DMS53 treated with DMSO at 0.1 percent for 48 hours (cell line): ENCODE data around the gene FAM13A.

Source experiments
- DNase-seq: peaks from one replicate; lab custom pipeline; 2025; ENCODE audit not compliant: unreplicated experiment; lab: John Stamatoyannopoulos, UW

Gene FAM13A

GRCh38 chr4:88817740-88818139 is 239.2 kb downstream of the FAM13A start:
- DNase-seq: no peak

DNA sequence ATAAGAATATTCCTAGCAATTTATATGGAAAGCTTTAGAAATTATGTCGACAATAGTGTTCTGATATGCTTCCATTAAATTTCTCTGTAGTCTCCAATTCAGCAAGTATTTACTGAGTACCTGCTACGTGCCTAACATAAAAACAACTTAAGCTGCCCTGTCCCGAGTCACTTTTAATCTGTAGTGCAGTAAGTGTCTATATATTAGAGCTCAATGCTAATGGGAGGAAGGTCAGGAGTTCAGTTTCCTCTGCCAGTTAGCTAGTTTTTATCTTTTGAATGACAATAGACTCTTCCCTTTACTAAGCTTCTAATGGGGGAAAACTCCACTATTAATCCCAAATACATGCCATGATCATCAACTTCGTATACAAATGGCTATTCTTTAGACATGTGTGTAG is 240.6 kb downstream of the FAM13A start:
- no peak for DNase-seq

DNA sequence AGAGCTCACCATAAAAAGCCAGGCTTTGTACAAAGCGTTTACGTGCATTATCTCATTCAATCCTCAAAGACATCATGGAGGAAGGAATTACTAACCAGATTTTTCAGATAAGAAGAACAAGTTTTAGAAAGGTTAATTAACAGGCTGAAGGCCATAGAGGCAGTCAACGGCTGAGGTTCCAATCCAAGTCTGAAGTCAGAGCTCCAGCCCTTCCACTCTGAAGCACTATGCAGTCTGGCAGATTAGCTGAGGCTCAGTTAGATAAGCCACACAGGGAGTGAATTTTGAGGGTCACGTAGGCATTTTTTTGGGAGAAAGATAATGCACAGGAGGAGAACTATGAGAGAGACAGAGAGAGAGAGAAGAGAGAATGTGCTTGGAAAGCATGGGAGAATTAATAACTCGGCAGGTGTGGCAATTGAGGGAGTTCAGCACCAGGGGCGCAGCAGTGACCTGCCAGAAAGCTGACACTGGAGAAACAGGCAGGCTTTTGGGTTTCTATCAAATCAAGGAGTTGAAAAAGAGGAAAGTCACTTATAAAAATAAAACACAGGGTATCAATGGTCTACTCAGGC is 242.9 kb downstream of the FAM13A start:
- DNase-seq: no peak

DNA sequence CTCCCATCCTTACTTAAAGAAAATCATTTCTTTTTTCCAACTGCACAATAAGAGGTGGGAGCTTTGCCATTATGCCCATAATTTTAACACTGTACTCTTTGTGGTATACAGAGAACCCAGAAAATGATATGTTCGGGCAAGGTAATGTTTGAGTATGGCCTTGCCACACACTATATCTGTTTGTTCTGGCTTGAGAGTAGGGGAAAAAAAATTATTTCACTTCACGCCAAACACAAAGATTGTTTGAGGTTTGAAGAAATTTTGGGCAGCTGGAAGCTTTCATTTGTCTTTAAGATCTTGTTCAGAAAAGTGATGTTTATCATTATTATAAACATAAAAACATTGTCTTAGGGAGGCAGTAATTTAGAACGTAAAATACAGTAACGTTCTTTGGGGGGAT is 244.0 kb downstream of the FAM13A start:
- no peak for DNase-seq

DNA sequence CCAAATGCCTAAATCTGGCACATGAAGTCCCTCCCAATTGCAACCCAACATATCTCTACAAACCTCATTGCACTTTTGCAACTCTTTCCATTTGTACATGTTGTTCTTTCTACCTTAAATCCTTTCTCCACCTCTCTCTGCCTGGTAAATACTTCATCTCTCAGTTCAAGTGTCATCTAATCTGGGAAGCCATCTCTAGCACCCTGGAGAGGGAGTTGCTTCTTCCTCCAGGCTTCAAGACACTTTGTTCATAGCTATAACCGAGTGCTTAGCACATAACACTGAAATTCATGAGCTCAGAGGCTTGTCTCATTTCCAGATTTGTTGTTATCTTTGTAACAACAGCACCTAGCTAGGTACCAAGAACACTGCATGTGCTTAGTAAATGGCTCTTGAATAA is 244.6 kb downstream of the FAM13A start:
- no peak for DNase-seq

DNA sequence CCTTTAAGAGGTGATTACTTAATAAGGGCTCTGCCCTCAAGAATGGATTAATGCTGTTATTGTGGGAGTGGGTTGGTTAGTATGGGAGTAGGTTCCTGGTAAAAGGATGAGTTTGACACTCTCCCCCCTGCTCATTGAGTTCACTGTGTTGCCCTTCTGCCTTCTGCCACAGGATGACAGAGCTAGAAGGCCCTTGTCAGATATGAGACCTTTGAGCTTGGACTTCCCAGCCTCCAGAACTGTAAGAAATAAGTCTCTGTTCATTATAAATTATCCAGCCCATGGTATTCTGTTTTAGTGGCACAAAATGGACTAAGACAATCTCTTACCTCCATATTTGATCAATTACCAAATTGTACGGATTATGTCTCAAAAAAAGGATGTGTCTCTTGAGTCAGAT is 245.1 kb downstream of the FAM13A start:
- no peak for DNase-seq

DNA sequence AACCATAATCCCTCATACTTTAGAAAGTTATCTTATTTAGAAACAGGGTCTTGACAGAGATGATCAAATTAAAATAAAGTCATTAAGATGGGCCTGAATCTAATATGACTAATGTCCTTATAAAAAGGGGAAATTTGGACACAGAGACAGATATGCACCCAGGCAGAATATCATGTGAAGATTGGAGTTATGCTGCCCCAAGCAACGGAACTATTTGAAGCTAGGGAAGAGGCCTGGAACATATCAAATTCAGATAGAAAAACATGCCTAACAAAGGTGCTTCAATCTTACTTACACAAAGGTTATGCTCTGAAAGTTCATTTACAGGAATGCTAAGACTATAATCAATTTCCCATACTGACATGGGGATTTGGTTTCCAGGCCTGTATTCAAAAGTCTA is 246.7 kb downstream of the FAM13A start:
- no peak for DNase-seq

- DNase-seq: no peak
Measured at GRCh38 chr4:88809576-88810219, 247.3 kb downstream of the FAM13A start.

DNA sequence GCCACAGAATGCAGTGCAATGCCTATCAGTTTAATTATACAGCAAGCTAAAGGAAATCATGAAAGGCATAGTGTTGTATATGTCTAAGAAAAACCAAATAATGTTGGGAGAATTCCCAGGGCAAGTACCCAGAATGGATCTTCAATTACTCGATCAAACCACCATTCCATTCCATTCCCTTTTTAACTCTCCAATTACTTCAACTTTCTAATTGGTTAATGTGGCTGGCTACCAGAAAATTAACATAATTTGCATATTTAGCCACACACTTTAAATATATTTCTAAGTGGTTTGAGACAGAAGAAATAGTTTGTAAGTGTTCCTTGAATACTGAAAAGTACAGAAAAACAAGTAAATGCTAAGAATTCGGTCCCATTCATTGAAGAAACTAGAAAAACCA is 247.9 kb downstream of the FAM13A start:
- DNase-seq: no peak

DNA sequence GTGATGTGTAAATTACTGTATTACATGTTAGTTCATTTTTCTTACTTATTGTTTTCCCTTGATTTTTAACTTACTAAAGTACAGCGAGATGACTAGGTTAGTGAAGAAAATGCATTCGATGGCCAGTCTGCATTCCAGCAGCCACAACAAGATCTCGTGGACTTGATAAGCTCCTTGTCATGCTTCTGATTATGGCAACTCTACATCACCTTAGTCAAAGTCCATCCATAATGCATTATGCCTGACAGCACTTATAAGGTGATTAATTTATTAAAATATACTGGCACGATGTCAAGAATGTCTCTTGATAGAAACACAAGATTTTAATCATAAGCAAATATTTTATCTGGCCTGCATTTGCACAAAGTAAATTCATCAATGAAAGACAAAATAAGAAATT is 249.5 kb downstream of the FAM13A start:
- DNase-seq: no peak

- no peak for DNase-seq
Measured at GRCh38 chr4:88804234-88804633, 252.8 kb downstream of the FAM13A start.

DNA sequence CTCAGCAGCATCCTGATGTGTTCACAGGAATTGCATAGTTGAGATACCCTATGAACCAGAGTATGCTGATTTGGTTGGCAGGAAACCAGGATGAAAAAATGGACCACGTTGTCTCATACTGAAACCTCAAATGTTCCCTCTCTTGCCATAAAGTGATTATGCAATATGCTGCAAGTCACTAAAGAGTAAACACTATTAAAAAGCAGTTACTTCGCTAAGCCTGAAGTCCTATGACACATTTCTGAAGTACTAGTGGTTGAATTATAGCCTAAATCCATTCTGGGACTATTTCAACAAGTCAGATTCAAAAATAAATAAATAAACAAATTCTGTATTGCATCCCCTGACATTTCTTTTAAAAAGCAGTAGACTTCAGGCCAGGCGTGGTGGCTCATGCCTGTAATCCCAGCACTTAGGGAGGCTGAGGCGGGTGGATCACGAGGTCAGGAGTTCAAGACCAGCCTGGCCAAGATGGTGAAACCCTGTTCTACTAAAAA is 253.3 kb downstream of the FAM13A start:
- DNase-seq: no peak

- DNase-seq: no peak
Measured at GRCh38 chr4:88802585-88803286, 254.2 kb downstream of the FAM13A start.

DNA sequence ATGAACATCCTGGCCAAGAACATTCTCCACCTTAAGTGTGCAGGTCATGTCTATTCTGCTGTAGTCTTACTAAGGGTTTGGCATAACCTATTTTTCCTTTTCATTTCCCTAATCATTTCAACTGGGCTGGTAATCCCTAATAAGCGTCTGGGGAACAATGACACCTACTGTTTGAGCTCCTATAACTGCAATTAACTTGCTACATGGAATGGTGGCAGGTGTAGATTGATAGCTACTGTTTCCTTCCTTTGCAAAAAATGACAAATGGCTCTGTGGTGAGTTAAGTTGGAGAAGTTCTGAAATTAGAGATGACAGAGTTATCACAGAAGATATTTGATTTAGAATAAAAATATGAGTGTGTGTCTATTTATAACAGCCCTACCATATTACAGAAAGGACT is 254.8 kb downstream of the FAM13A start:
- no peak for DNase-seq

DNA sequence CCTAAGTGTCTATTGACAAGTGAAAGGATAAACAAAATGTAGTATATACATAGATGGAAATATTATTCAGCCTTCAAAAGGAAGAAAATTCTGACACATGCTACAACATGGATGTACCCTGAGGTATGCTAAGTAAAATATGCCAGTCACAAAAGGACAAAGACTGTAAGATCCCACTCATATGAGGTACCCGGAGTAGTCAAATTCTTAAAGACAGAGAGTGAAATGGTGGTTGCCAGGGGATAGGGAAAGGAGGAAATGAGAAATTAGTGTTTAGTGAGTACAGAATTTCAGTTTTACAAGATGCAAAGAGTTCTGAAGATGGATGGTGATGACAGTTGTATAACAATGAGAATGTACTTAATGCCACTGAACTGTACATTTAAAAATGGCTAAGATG is 257.1 kb downstream of the FAM13A start:
- no peak for DNase-seq

DNA sequence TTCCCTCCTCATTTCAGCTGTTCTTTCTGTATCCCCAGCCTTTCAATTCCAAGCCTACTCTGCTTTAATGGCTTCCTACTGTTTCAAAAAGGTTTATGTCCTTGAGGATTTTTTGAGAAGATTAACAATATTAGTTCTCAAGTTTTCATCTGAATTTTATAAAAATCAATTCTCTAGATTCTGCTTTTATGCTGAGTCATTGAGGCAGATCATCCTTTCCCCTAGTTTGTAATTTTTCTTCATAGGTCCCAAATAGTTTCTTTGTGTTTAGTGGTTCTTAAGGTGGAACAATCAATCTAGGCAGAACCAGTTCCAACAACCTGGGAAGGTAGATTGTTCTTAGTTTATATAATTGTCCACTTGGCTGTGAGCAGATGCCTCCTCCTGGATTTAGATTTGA is 259.3 kb downstream of the FAM13A start:
- no peak for DNase-seq

DNA sequence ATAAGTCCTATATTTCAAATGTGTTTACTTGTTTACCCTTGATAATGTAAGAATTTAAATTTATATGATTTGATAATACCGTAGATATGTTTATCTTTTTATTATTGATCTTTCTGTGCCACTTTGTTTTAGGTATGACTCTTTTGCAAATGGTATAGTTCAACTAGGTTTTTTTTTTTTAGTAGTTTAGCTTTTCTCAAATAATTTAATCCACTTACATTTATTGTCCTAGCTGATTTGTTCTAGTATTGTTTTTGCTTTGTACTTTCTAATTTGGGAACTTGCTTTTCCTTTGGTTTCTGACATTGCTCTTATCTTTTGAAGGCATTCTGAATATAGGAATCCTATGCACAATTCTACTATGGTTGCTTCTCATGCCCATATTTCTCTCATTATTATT is 260.4 kb downstream of the FAM13A start:
- DNase-seq: no peak

GRCh38 chr4:88794952-88795351 is 262.0 kb downstream of the FAM13A start:
- DNase-seq: no peak

DNA sequence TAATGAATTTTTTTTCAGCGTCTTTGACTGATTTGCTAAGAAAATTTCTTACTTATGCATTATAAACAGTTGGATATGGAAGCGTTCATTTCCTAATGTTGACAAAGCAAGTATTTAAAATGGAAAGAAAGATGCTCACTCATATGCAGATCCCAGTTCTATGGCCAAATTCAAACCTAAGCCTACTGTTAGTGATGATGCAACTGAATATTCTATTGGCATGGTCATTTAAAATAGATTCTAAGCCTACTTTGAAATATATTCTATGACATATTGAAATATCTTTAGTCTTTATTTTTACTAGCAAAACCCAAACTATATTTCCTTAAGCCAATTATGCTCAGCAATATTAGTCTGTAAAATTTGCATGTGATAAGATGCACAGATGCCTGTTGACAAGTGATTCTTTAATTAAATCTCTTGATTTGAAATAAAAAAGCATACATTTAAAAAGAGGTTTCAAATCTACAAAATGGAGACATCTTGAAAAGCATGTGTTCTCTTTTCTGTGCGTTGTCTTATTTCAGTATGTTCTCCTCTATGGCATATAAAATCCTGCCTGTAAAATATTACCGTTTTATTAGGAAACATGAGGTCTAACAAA is 262.8 kb downstream of the FAM13A start:
- DNase-seq: no peak

DNA sequence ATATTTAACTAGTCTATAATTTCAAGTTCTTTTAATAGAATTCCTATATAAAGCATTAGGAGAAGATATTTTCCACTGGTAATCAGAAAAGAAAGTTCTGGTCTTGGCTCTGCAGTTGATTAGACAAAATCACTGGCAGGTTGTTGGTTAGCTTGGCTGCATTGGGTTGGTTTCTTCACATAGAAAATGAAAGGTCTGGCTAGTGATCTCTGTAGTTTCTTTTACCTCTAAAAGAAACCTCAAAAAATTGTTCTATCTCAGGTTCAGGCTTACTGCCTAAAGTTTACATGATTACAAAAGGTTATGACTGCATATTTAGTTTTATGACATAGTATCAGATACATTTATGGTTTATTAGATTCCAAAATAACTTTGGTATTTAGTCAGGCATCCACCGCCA is 263.5 kb downstream of the FAM13A start:
- DNase-seq: no peak

DNA sequence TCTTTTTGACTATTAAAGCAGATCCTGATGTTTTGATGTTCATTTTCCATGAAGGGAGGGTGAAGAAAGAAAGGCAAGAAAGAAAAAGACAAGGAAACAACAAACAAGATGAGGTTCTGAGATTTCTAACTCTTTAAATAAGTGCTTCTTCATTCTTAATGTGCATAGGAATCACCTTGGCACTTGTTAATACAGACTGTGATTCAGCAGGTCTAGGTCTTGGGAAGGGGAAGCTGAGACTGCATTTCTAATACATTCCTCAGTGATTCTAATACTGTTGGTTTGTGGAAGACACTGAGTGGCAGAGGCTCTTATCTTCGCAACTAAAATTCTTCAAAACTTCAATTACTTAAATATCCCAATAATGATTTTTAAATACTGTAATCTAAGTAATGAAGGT is 264.2 kb downstream of the FAM13A start:
- no peak for DNase-seq

GRCh38 chr4:88792268-88792781 is 264.7 kb downstream of the FAM13A start:
- DNase-seq: no peak
